ENCODE measurements around the gene SSBP3.

Gene SSBP3

GRCh38 chr1:54266908-54267307 lies 139.3 kb downstream of the SSBP3 start:
- no peak for DNase-seq (ENCODE audit: low read depth in 2 of 2)

GRCh38 chr1:54266195-54266594 lies 140.0 kb downstream of the SSBP3 start:
- no peak for DNase-seq (ENCODE audit: low read depth in 2 of 2)

GRCh38 chr1:54265659-54266058 lies 140.5 kb downstream of the SSBP3 start:
- DNase-seq (ENCODE audit: low read depth in 2 of 2): no peak

GRCh38 chr1:54265126-54265525 lies 141.1 kb downstream of the SSBP3 start:
- no peak for DNase-seq (ENCODE audit: low read depth in 2 of 2)

GRCh38 chr1:54263601-54264226 lies 142.5 kb downstream of the SSBP3 start:
- no peak for DNase-seq (ENCODE audit: low read depth in 2 of 2)

- no peak for DNase-seq (ENCODE audit: low read depth in 2 of 2)
Measured at GRCh38 chr1:54262244-54262643, 143.9 kb downstream of the SSBP3 start.

- DNase-seq (ENCODE audit: low read depth in 2 of 2): no peak
Measured at GRCh38 chr1:54260810-54261209, 145.4 kb downstream of the SSBP3 start.

- DNase-seq (ENCODE audit: low read depth in 2 of 2): no peak
Measured at GRCh38 chr1:54259546-54260140, 146.6 kb downstream of the SSBP3 start.

- DNase-seq (ENCODE audit: low read depth in 2 of 2): no peak
Measured at GRCh38 chr1:54257876-54258275, 148.3 kb downstream of the SSBP3 start.

GRCh38 chr1:54257346-54257620 lies 148.9 kb downstream of the SSBP3 start:
- no peak for DNase-seq (ENCODE audit: low read depth in 2 of 2)

- no peak for DNase-seq (ENCODE audit: low read depth in 2 of 2)
Measured at GRCh38 chr1:54256522-54257345, 149.5 kb downstream of the SSBP3 start.

- DNase-seq (ENCODE audit: low read depth in 2 of 2): peak in 1 of 2 experiments; percentile 36
Measured at GRCh38 chr1:54255026-54255702, 151.0 kb downstream of the SSBP3 start.

GRCh38 chr1:54254055-54254454 lies 152.1 kb downstream of the SSBP3 start:
- DNase-seq (ENCODE audit: low read depth in 2 of 2): peak in 1 of 2 experiments; percentile 31

GRCh38 chr1:54253480-54253879 lies 152.7 kb downstream of the SSBP3 start:
- peak; percentile 76 to 78 for DNase-seq (ENCODE audit: low read depth in 2 of 2)

- no peak for DNase-seq (ENCODE audit: low read depth in 2 of 2)
Measured at GRCh38 chr1:54252371-54252936, 153.7 kb downstream of the SSBP3 start.

- DNase-seq (ENCODE audit: low read depth in 2 of 2): no peak
Measured at GRCh38 chr1:54250670-54251069, 155.5 kb downstream of the SSBP3 start.

- peak; percentile 63 to 71 for DNase-seq (ENCODE audit: low read depth in 2 of 2)
Measured at GRCh38 chr1:54249819-54250435, 156.3 kb downstream of the SSBP3 start.

GRCh38 chr1:54248966-54249365 lies 157.2 kb downstream of the SSBP3 start:
- DNase-seq (ENCODE audit: low read depth in 2 of 2): no peak

- DNase-seq (ENCODE audit: low read depth in 2 of 2): no peak
Measured at GRCh38 chr1:54247863-54248515, 158.2 kb downstream of the SSBP3 start.

GRCh38 chr1:54246116-54246721 lies 160.0 kb downstream of the SSBP3 start:
- no peak for DNase-seq (ENCODE audit: low read depth in 2 of 2)

- no peak for DNase-seq (ENCODE audit: low read depth in 2 of 2)
Measured at GRCh38 chr1:54245501-54245900, 160.7 kb downstream of the SSBP3 start.

Data from fibroblast of skin of left quadriceps (primary cell).